Dendritic cell treated with granulocyte-macrophage colony-stimulating factor and Interleukin-4, amounts not matched to agents 40 ng/mL and 50 ng/mL, for 4 days (primary cell): Measurements from ENCODE around the gene EPB41L4A.
A peak's percentile ranks its signal among the peaks of the same experiment; 100 is the strongest.

Source experiments
- H3K27ac Mint-ChIP-seq: one replicate; pipeline ENCODE4 v1.8.0; 2022; ENCODE audit warnings: mild to moderate bottlenecking, mixed read lengths
- H3K27me3 Mint-ChIP-seq: one replicate; pipeline ENCODE4 v1.8.0; 2022; ENCODE audit warnings: mild to moderate bottlenecking, mixed read lengths
- H3K36me3 Mint-ChIP-seq: one replicate; pipeline ENCODE4 v1.8.0; 2022; ENCODE audit warnings: low read depth, mixed read lengths
- H3K4me1 Mint-ChIP-seq: one replicate; pipeline ENCODE4 v1.8.0; 2022; ENCODE audit warnings: low read depth, mixed read lengths
- H3K4me3 Mint-ChIP-seq: one replicate; pipeline ENCODE4 v1.8.0; 2022; ENCODE audit warnings: mild to moderate bottlenecking, moderate library complexity, mixed read lengths
- H3K9me3 Mint-ChIP-seq: one replicate; pipeline ENCODE4 v1.8.0; 2022; ENCODE audit warnings: mixed read lengths
- intact Hi-C: fragments of 100-400 bp; cut with micrococcal nuclease; formaldehyde crosslinking; loops from one replicate; pipeline ENCODE4 v1.15.0; 2022

Gene EPB41L4A

GRCh38 chr5:112174959-112175594 lies 244.0 kb downstream of the EPB41L4A start:
- no peak overlapping the region for H3K4me3 Mint-ChIP-seq
- intact Hi-C loops, result loop anchor here (2.0 to 10.0 kb wide), 4 partner anchors 247 to 1430 kb away; no protein-coding TSS in a partner anchor
- peaks cover 8% of the 10 kb centered on the region for H3K27me3 Mint-ChIP-seq
- H3K9me3 Mint-ChIP-seq, result no peaks in the 10 kb centered on the region
- no peaks in the 10 kb centered on the region for H3K4me1 Mint-ChIP-seq
- no peak overlapping the region for H3K27ac Mint-ChIP-seq
- H3K36me3 Mint-ChIP-seq, result no peaks in the 10 kb centered on the region

GRCh38 chr5:112165897-112166737 lies 253.0 kb downstream of the EPB41L4A start:
- Mint-ChIP-seq H3K27ac (no peak overlapping the region), H3K4me3 (no peak overlapping the region), H3K4me1 (peaks cover 18% of the 10 kb centered on the region), H3K9me3 (no peaks in the 10 kb centered on the region), H3K36me3 (peaks cover 67% of the 10 kb centered on the region), H3K27me3 (no peaks in the 10 kb centered on the region)
- intact Hi-C loops, result no loop called here

GRCh38 chr5:112165399-112165798 lies 253.7 kb downstream of the EPB41L4A start:
- H3K27ac Mint-ChIP-seq, result no peak overlapping the region

GRCh38 chr5:112163435-112163834 lies 255.6 kb downstream of the EPB41L4A start:
- H3K27ac Mint-ChIP-seq, result no peak overlapping the region
- H3K4me1 Mint-ChIP-seq, result peaks cover 24% of the 10 kb centered on the region
- H3K9me3 Mint-ChIP-seq, result no peaks in the 10 kb centered on the region
- intact Hi-C loops, result loop anchor here (5.0 kb wide), 2 partner anchors 369 to 1426 kb away; partner anchors contain the start of gene SLC25A46
- no peak overlapping the region for H3K4me3 Mint-ChIP-seq
- no peaks in the 10 kb centered on the region for H3K27me3 Mint-ChIP-seq
- H3K36me3 Mint-ChIP-seq, result peaks cover 66% of the 10 kb centered on the region

More at GRCh38 chr5:112165399-112165798, 253.7 kb downstream of the EPB41L4A start:
- intact Hi-C loops, result no loop called here
- Mint-ChIP-seq H3K9me3 (no peaks in the 10 kb centered on the region), H3K4me3 (no peak overlapping the region), H3K4me1 (peaks cover 21% of the 10 kb centered on the region), H3K36me3 (peaks cover 73% of the 10 kb centered on the region), H3K27me3 (no peaks in the 10 kb centered on the region)

GRCh38 chr5:112161392-112161748 lies 257.7 kb downstream of the EPB41L4A start:
- intact Hi-C loops, result loop anchor here (5.0 kb wide), 2 partner anchors 371 to 1424 kb away; partner anchors contain the start of gene SLC25A46
- Mint-ChIP-seq H3K36me3 (peaks cover 48% of the 10 kb centered on the region), H3K9me3 (no peaks in the 10 kb centered on the region), H3K27ac (peak overlapping the region; percentile 90), H3K4me3 (peak overlapping the region; percentile 94), H3K4me1 (peaks cover 24% of the 10 kb centered on the region), H3K27me3 (peaks cover 2% of the 10 kb centered on the region)

GRCh38 chr5:112160652-112161391 lies 258.3 kb downstream of the EPB41L4A start:
- Mint-ChIP-seq H3K4me1 (peaks cover 24% of the 10 kb centered on the region), H3K9me3 (no peaks in the 10 kb centered on the region), H3K36me3 (peaks cover 43% of the 10 kb centered on the region), H3K27ac (peak overlapping the region; percentile 90), H3K4me3 (peak overlapping the region; percentile 94), H3K27me3 (peaks cover 2% of the 10 kb centered on the region)
- intact Hi-C loops, result loop anchor here (5.0 kb wide), 2 partner anchors 371 to 1424 kb away; partner anchors contain the start of gene SLC25A46

- intact Hi-C loops, result no loop called here
These were observed 259.6 kb downstream of the EPB41L4A start for GRCh38 chr5:112159435-112159834.

GRCh38 chr5:112156211-112156610 lies 262.9 kb downstream of the EPB41L4A start:
- Mint-ChIP-seq H3K9me3 (no peaks in the 10 kb centered on the region), H3K27me3 (peaks cover 2% of the 10 kb centered on the region), H3K4me3 (no peak overlapping the region), H3K4me1 (peaks cover 6% of the 10 kb centered on the region), H3K27ac (no peak overlapping the region), H3K36me3 (peaks cover 6% of the 10 kb centered on the region)
- intact Hi-C loops, result no loop called here

More at GRCh38 chr5:112159435-112159834, 259.6 kb downstream of the EPB41L4A start:
- peaks cover 24% of the 10 kb centered on the region for H3K4me1 Mint-ChIP-seq
- no peaks in the 10 kb centered on the region for H3K9me3 Mint-ChIP-seq
- no peak overlapping the region for H3K27ac Mint-ChIP-seq
- H3K4me3 Mint-ChIP-seq, result no peak overlapping the region
- H3K27me3 Mint-ChIP-seq, result peaks cover 2% of the 10 kb centered on the region
- H3K36me3 Mint-ChIP-seq, result peaks cover 32% of the 10 kb centered on the region

GRCh38 chr5:112154940-112155686 lies 264.0 kb downstream of the EPB41L4A start:
- intact Hi-C loops, result no loop called here
- Mint-ChIP-seq H3K4me3 (no peak overlapping the region), H3K36me3 (no peaks in the 10 kb centered on the region), H3K27me3 (peaks cover 2% of the 10 kb centered on the region), H3K27ac (no peak overlapping the region), H3K9me3 (no peaks in the 10 kb centered on the region), H3K4me1 (no peaks in the 10 kb centered on the region)

GRCh38 chr5:112149727-112150126 lies 269.4 kb downstream of the EPB41L4A start:
- Mint-ChIP-seq H3K4me1 (no peaks in the 10 kb centered on the region), H3K27me3 (no peaks in the 10 kb centered on the region), H3K4me3 (no peak overlapping the region), H3K36me3 (no peaks in the 10 kb centered on the region), H3K27ac (no peak overlapping the region), H3K9me3 (no peaks in the 10 kb centered on the region)
- intact Hi-C loops, result loop anchor here (5.0 kb wide), 2 partner anchors 392 to 617 kb away; partner anchors contain the start of gene NREP

GRCh38 chr5:112146323-112147226 lies 272.5 kb downstream of the EPB41L4A start:
- H3K27me3 Mint-ChIP-seq, result peaks cover 2% of the 10 kb centered on the region
- intact Hi-C loops, result loop anchor here (1.0 to 5.0 kb wide), 4 partner anchors 389 to 988 kb away; partner anchors contain the start of gene NREP
- H3K36me3 Mint-ChIP-seq, result no peaks in the 10 kb centered on the region
- H3K4me1 Mint-ChIP-seq, result peaks cover 14% of the 10 kb centered on the region
- H3K9me3 Mint-ChIP-seq, result no peaks in the 10 kb centered on the region
- H3K4me3 Mint-ChIP-seq, result no peak overlapping the region
- no peak overlapping the region for H3K27ac Mint-ChIP-seq

- intact Hi-C loops, result no loop called here
- no peaks in the 10 kb centered on the region for H3K36me3 Mint-ChIP-seq
- no peaks in the 10 kb centered on the region for H3K9me3 Mint-ChIP-seq
- H3K27ac Mint-ChIP-seq, result no peak overlapping the region
- H3K4me3 Mint-ChIP-seq, result no peak overlapping the region
- H3K4me1 Mint-ChIP-seq, result peaks cover 16% of the 10 kb centered on the region
- H3K27me3 Mint-ChIP-seq, result peaks cover 6% of the 10 kb centered on the region
These were observed 275.4 kb downstream of the EPB41L4A start for GRCh38 chr5:112143690-112144089.
